Left ventricle myocardium inferior (tissue), 1 donor: ENCODE results near the gene DCAF15. TPM values are rescaled to one million over a fixed set of nuclear protein-coding genes. Genes with fewer than 3 reads are reported as not detected.
A peak's percentile ranks its signal among the peaks of the same experiment; 100 is the strongest.

Source experiments
- DNase-seq: peaks from one replicate; pipeline ENCODE4 v3.0.0-alpha.2; 2020
- H3K27ac ChIP-seq: fragments of 200-600 bp; replicated peaks from 2 replicates; pipeline ENCODE4 v1.8.0; 2021
- H3K27me3 ChIP-seq: fragments of 200-600 bp; 2 replicates; pipeline ENCODE4 v1.8.0; 2021; ENCODE audit warnings: low read depth
- H3K36me3 ChIP-seq: fragments of 200-600 bp; 2 replicates; pipeline ENCODE4 v1.8.0; 2021
- H3K4me1 ChIP-seq: fragments of 200-600 bp; 2 replicates; pipeline ENCODE4 v1.8.0; 2021
- H3K4me3 ChIP-seq: fragments of 200-600 bp; 2 replicates; pipeline ENCODE4 v1.8.0; 2021; ENCODE audit warnings: mild to moderate bottlenecking, moderate library complexity
- H3K9me3 ChIP-seq: fragments of 200-600 bp; replicated peaks from 2 replicates; pipeline ENCODE4 v1.8.0; 2021
- intact Hi-C: fragments of 100-400 bp; cut with micrococcal nuclease; formaldehyde crosslinking; loops from one replicate; pipeline ENCODE4 v1.11.0; 2022
- total RNA-seq: library from RNA; stranded (reverse); fragmentation: NEBNext Ultra II Directional; extraction: Animal tissue kit (Norgen Biotek cat#: 25700); gene quantifications from one replicate; pipeline ENCODE4 v1.2.1, GENCODE V29; 2021
- TF ChIP-seq, protein P1 (sequence below): fragments of 200-600 bp; IDR thresholded peaks from 2 replicates; pipeline ENCODE4 v1.8.0; 2021; ENCODE audit warnings: antibody characterized with exemption, mild to moderate bottlenecking, borderline replicate concordance
- donor health status: DM: no; HTN: yes; CAD: no; lungs with severe emphysema.

DCAF15 gene
- total RNA-seq, 1 donor from 2014 or later: 17.0 TPM

DNA sequence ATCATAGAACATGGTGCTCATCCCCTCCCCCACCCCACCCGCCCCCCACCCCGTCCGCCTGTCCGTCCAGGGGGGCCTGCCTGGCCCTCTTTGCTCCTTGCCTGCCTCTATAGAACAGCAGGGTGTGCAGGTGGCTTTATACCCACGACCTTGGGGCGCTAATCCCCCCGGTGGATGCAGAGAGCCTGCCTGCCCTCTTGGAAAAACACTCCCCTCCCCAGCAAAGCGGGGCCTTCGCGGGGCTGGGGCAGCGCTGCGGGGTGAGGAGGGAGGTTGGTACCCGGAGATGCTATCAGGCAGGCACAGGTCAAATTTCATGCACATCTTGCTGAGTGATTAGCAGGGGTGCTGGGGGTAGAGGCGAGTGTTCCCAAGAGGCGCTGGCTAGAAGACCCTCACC is 31.9 kb downstream of the DCAF15 start:
- Histone ChIP-seq H3K36me3 (peaks cover 12% of the 10 kb centered on the region), H3K4me1 (peaks cover 39% of the 10 kb centered on the region), H3K27ac (no peak overlapping the region), H3K4me3 (no peak overlapping the region), H3K27me3 (no peaks in the 10 kb centered on the region), H3K9me3 (no peaks in the 10 kb centered on the region)
- TF ChIP-seq, protein P1, sequence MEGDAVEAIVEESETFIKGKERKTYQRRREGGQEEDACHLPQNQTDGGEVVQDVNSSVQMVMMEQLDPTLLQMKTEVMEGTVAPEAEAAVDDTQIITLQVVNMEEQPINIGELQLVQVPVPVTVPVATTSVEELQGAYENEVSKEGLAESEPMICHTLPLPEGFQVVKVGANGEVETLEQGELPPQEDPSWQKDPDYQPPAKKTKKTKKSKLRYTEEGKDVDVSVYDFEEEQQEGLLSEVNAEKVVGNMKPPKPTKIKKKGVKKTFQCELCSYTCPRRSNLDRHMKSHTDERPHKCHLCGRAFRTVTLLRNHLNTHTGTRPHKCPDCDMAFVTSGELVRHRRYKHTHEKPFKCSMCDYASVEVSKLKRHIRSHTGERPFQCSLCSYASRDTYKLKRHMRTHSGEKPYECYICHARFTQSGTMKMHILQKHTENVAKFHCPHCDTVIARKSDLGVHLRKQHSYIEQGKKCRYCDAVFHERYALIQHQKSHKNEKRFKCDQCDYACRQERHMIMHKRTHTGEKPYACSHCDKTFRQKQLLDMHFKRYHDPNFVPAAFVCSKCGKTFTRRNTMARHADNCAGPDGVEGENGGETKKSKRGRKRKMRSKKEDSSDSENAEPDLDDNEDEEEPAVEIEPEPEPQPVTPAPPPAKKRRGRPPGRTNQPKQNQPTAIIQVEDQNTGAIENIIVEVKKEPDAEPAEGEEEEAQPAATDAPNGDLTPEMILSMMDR: no peak
- DNase-seq: no peak
- intact Hi-C loops: no loop called here

- peaks cover 12% of the 10 kb centered on the region for H3K36me3 ChIP-seq
- no peaks in the 10 kb centered on the region for H3K27me3 ChIP-seq
- TF ChIP-seq, protein P1: no peak
- intact Hi-C loops: no loop called here
- DNase-seq: no peak
- no peak overlapping the region for H3K4me3 ChIP-seq
- peaks cover 33% of the 10 kb centered on the region for H3K4me1 ChIP-seq
- H3K9me3 ChIP-seq: no peaks in the 10 kb centered on the region
- peak overlapping the region; percentile 92 for H3K27ac ChIP-seq
These were observed 32.8 kb downstream of the DCAF15 start for GRCh38 chr19:13984875-13985741.

- Histone ChIP-seq H3K4me3 (peak overlapping the region; percentile 43), H3K4me1 (peaks cover 33% of the 10 kb centered on the region), H3K27me3 (no peaks in the 10 kb centered on the region), H3K27ac (peak overlapping the region; percentile 92), H3K36me3 (peaks cover 15% of the 10 kb centered on the region), H3K9me3 (no peaks in the 10 kb centered on the region)
- DNase-seq: no peak
- intact Hi-C loops: no loop called here
- TF ChIP-seq, protein P1: no peak
These were observed 33.5 kb downstream of the DCAF15 start for GRCh38 chr19:13985771-13986347.

DNA sequence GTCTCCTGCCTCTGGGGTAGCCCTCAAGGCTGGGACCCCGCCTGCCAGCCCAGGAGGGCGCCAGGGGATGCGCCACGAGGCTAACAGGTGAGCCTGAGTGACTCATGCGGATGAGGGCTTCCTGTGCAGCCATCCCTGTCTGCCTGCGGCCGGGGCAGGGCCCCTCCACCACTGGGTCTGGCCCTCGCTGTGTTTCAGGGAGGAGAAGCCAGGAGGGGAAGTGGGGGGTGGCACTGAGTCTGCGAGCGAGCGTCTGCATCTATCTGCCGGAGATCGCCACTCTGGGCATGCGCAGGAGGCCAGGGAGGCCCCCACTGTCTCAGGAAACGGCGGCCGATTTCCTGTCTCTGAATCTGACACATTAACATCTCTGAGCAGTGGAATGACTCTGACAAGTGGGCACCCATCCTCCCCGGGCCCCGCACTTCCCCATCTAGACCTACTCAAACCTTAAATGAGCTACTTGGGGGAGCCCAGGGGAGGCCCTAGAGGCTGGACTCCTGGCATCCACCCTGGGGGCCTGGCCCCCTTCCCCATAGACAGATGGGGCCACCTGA is 34.1 kb downstream of the DCAF15 start:
- intact Hi-C loops: no loop called here
- peak overlapping the region; percentile 43 for H3K4me3 ChIP-seq
- H3K27me3 ChIP-seq: no peaks in the 10 kb centered on the region

DNA sequence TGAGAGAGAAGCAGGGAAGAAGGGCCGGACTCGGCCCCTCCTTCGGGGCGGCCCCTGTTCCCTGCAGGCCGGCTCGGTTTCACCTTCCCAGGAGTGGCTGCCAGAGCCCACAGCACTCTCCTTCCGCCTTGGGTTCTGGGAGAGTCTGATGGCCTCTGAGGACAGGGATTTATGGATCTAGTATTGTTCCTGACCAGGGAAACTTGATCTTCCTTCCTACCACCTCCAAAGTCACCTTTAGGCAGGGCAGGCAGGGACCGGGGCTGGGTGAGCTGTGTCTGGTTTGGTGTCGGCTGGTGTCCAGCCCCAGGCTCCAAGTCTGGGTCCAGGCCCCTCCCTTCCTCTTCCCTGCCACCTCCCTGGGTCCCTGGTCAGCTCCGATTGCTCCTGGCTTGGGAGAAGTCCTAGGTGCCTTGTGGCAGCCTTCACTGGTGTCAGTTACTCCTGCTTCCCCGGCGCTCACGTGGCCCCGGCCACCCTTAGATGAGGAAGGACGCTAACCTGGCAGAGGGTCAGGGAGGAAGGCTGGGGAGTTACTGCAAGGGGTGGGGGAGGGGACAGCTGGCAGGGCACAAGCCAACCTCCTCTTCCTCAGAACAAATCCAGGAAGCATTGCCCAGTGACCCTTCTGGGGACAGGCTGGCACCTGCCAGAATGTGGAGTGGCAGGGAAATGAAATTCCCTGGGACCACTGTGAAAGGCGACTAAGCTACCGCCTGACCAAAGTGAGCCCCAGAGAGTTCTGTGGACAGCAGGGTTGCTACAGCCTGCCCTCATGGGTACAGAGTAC is 35.0 kb downstream of the DCAF15 start:
- Histone ChIP-seq H3K27ac (peak overlapping the region; percentile 92), H3K9me3 (no peaks in the 10 kb centered on the region), H3K4me3 (peak overlapping the region; percentile 43), H3K27me3 (no peaks in the 10 kb centered on the region), H3K4me1 (peaks cover 33% of the 10 kb centered on the region), H3K36me3 (peaks cover 25% of the 10 kb centered on the region)
- intact Hi-C loops: no loop called here
- TF ChIP-seq, protein P1: no peak
- DNase-seq: peak; percentile 69

More for the DNA sequence above, 34.1 kb downstream of the DCAF15 start:
- DNase-seq: peak; percentile 85
- peaks cover 33% of the 10 kb centered on the region for H3K4me1 ChIP-seq
- peak overlapping the region; percentile 92 for H3K27ac ChIP-seq
- H3K9me3 ChIP-seq: no peaks in the 10 kb centered on the region
- H3K36me3 ChIP-seq: peaks cover 21% of the 10 kb centered on the region
- TF ChIP-seq, protein P1: no peak
